ENCODE data around the gene FGFR2.

GRCh38 chr10:121461307-121461706, 136.9 kb downstream of the FGFR2 start:
- TF ChIP-seq MAX (IDR thresholded peaks at IDR 0.05; ENCODE audit: insufficient read depth, insufficient read length) (no peak), POLR2A (IDR thresholded peaks at IDR 0.05; ENCODE audit: low read depth, low read length) (no peak), CTCF (IDR thresholded peaks at IDR 0.05; ENCODE audit: extremely low read depth in 1 of 2, insufficient read depth in 1 of 2, low read depth in 1 of 2, low read length in 2 of 2) (no peak), EZH2 (IDR thresholded peaks at IDR 0.05; ENCODE audit: borderline replicate concordance, low read depth, low read length, severe bottlenecking) (no peak), POLR2AphosphoS5 (IDR thresholded peaks at IDR 0.05; ENCODE audit: insufficient read depth, low read depth, low read length) (no peak)
